Activated T-cell treated with anti-CD3 and anti-CD28 coated beads for 1 hour (primary cell): ENCODE results near the gene CAPN14.
A peak's percentile ranks its signal among the peaks of the same experiment; 100 is the strongest.

Experiments
- DNase-seq: peaks from one replicate; pipeline ENCODE4 v3.0.0-alpha.2; 2020; ENCODE audit warnings: low read depth

The CAPN14 gene

GRCh38 chr2:31243053-31243452, 25.7 kb upstream of the CAPN14 start:
- DNase-seq: no peak

DNA sequence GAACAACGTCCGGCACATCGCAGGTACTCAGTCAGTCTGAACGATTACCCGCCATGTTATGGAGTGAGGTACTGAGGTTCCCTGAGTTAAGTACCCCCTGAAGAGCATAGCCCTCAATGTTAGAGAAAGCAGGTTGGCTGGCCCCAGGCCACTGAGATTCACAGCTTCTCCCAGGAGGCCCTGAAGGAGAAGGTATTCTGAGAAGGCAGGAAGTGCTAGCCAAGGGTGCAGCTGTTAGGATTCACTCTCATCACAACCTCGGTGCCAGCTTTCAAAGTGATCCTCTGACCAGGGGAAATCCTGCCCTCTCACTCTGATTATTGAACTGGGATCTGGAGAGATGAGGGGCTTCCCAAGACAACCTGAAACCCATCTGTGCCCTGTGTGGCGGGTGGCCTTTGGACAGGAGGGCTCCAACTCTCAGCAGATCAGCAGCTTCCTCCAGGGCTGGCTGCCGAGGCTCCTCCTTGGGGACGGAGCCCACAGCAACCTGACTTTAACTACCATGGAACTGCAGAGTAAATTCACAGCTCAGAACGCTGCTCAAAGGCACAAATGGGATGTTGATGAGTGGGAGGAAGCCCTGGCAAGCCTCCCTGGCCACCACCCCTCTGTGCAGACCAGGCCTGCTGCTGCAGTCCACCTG, 24.4 kb upstream of the CAPN14 start:
- no peak for DNase-seq

- DNase-seq: no peak
Measured at GRCh38 chr2:31240381-31241365, 23.4 kb upstream of the CAPN14 start.

GRCh38 chr2:31239593-31240177, 22.4 kb upstream of the CAPN14 start:
- no peak for DNase-seq

DNA sequence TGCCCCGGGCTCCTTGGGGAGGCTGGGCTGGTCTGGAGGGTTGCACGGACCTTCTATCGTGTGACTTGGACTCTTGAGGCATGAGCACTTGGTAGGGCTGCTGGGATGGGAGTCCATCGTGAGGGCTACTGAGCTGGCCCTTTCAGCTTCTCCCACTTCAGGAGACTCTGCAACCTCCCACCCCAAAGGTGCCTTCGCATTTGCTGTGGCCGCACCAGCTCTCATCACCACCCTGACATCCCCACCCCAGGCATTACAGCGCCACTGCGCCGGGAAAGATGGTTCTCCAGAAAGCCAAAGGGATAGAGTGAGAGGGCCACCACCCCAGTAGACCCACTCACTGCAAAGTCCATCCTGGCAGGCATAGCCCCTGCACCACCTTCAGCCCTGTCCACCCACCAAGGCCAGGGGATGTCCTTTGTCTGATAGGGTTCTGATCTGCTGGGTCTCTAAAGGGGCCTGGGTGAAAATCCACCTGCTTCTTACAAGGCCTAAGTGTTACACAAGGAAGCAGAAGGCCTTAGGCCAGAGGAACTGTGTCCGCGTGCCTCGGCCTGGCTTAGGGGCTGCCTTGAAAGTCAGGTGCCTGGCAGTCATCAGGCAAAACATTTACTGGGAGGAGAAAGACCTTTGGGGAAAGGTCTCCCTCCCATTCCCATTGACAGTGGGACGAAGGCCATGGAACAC, 21.7 kb upstream of the CAPN14 start:
- no peak for DNase-seq

- no peak for DNase-seq
Measured at GRCh38 chr2:31238126-31238905, 21.0 kb upstream of the CAPN14 start.

GRCh38 chr2:31237348-31238017, 20.2 kb upstream of the CAPN14 start:
- no peak for DNase-seq

- no peak for DNase-seq
Measured at GRCh38 chr2:31236433-31237205, 19.3 kb upstream of the CAPN14 start.

DNA sequence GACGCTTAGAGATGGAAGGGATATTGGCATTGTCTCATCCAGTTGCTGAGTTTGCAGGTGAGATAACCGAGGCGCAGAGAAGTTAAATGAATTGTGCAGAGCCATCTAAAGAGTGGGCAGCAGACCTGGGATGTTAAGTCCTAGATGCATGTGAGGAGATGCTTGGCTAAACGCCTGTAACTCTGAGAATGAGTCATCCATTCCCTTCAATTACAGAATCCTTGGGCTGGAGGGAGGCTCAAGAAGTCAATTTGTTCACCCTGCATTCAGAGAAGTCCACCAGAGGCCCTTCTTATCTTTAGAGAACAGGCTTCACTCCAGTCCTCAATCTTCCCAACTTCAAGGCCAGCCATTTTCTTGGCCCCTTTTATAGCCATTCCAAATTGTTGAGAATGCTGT, 18.2 kb upstream of the CAPN14 start:
- no peak for DNase-seq

DNA sequence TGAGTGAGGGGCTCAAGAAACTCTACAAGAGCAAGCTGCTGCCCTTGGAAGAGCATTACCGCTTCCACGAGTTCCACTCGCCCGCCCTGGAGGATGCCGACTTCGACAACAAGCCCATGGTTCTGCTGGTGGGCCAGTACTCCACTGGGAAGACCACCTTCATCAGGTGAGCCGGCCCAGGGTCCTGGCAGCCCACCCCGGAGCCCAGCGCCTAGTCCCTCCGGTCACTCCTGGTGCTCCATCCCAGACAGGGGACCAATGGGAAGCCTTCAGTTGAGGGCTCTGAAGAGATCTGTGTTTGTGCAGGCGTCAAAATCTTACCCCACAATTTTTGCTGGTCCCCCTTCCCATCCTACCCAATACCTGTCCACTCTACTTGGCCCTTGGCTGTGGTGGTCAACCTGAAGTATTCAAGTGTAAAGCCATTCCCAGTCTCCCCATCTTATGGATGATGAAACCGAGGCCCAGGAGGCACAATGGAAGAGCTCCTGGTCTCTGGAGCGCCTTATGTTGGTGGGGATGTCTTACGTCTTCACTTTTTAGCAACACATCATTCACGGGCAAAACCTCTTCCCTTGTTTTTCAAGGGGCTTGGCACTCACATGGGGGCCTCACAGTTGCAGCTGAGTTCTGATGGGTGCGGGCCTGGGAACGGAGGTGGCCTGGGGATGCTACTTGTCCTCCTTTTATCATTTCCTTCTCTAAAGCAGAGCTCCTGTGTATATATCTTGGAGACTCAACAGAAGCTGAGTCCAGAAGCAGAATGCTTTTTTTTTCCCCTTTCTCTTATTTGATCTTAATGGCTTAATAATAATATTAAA, 17.6 kb upstream of the CAPN14 start:
- no peak for DNase-seq

DNA sequence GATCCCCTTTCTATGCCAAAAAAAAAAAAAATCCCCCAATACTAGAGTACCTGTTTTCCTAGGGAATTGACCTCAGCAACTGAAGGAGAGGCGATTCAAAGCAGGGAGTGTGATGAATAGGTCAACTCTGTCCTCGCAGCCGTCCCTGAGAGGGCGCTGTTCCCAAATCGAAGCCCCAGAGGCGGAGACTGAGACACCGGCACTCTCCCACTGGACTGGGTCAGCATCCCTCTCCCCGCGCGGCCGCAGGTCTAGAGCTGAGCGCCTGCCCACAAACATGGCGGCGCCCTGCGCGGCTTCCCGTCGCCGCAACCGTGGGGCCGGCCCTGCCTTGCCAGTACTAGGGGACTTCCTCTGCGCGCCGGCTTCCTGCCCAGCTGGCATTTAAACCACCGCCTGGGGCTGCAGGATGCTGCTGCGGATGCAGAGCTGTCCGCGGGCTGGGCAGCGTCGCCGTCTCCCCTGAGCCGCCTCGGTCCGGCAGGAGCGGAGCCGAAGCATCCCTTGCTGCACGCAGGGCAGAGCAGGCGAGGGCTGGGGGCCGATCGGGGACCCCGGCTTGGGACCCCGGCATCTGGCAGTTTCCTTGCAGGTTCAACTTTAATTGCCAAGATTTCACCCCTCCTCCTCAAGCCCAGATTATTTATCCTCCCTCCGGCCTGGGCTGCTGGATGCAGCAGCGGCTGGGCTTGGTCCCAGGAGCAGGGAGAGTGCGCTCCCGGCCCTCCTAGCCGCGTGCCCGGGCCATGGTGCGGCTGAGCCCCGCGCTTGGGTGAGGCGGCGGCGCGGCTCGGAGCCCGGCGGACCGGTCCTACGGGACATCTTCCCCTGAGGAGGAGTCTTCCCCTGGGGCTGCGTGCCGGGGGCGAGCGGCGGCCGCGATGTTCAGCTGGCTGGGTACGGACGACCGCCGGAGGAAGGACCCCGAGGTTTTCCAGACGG, 16.7 kb upstream of the CAPN14 start, which contains the start of gene EHD3:
EHD3 (plus strand) TSS at position 412 of the 942 bp plus-strand sequence; CDS start at position 882, 470 bp downstream.
- peak; percentile 61 for DNase-seq

GRCh38 chr2:31233231-31233630, 15.9 kb upstream of the CAPN14 start:
- no peak for DNase-seq

- no peak for DNase-seq
Measured at GRCh38 chr2:31232586-31232985, 15.3 kb upstream of the CAPN14 start.

DNA sequence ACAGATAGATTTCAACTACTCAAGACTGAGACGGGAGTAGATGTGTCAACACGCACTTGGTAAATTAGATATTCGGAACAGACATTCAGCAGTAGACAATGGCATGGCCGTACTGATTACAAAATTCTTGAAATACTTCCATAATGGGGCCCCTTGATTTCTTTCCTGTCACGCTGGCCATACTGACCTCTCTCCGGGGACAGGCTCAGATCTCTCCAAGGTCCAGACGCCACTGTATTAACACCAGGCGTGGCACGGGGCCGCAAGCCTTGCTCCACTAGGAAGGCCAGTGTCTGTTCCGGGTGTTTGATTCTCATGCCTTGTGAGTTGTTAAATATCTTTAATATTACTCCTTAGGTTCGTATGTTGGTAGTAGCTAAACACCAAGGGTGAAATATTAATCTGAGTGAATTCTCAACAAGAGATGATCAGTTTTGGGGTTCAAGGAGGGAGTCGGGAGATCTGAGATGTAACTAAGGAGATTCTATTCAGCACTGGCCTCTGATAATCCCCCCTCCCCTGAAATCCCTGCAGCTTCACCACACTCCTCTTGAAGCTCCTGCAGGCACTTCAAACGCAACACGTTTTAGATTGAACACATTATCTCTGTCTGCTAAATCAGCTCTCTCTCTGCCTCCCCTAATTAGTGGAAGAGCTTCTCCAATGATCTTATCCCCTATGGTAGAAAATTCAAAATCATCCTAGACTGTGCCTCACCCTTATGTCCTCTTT, 14.4 kb upstream of the CAPN14 start:
- no peak for DNase-seq

GRCh38 chr2:31230751-31231150, 13.4 kb upstream of the CAPN14 start:
- no peak for DNase-seq

- DNase-seq: no peak
Measured at GRCh38 chr2:31228717-31229116, 11.4 kb upstream of the CAPN14 start.

DNA sequence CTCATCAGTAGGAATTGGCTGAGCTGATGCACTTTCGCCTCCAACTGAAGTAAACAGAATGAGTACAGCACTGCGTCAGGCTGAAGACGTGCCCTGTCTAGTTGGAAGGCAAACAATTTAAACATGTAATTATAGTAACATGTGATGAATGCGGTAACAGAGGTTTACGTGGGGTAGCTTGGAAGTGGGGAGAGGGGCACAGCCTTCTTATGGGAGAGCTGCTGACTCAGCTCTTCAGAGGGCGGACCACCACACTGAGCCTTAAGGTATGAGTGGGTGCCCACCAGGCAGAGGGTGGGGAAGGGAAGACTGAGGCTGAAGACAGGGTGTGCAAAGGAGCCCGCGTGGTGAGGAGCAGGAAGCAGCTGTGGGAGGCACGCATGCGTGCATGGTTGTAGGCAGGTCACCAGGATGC, 10.4 kb upstream of the CAPN14 start:
- DNase-seq: no peak
